ENCODE results near the gene UTP18.
"Not testable (repeated sequence)": the region's sequence is repeated elsewhere in the genome, so short reads cannot be mapped to it uniquely, and the experiment has no call there.

The UTP18 gene

GRCh38 chr17:51279183-51279582 lies 18.8 kb downstream of the UTP18 start:
- Histone ChIP-seq H3K9ac (ENCODE audit: low read depth in 1 of 2, low read length in 2 of 2) (no peak overlapping the region), H3K4me3 (ENCODE audit: low read length in 2 of 2) (no peak overlapping the region), H3K27ac (ENCODE audit: low read depth in 2 of 2, low read length in 2 of 2) (no peak overlapping the region), H3K36me3 (ENCODE audit: control insufficient read depth in 2 of 2, insufficient read depth in 2 of 2, low read length in 2 of 2) (peaks cover 30 to 60% of the 10 kb centered on the region in 2 donors), H3K27me3 (ENCODE audit: control insufficient read depth in 2 of 2, insufficient read depth in 2 of 2, low read length in 2 of 2) (no peaks in the 10 kb centered on the region), H3K9me3 (ENCODE audit: control insufficient read depth in 2 of 2, low read length in 2 of 2) (no peaks in the 10 kb centered on the region), H3K4me1 (ENCODE audit: control insufficient read depth in 2 of 2, insufficient read depth in 2 of 2, low read length in 2 of 2) (no peaks in the 10 kb centered on the region)

- Histone ChIP-seq H3K9ac (ENCODE audit: low read depth in 1 of 2, low read length in 2 of 2) (no peak overlapping the region), H3K4me3 (ENCODE audit: low read length in 2 of 2) (no peak overlapping the region), H3K36me3 (ENCODE audit: control insufficient read depth in 2 of 2, insufficient read depth in 2 of 2, low read length in 2 of 2) (peaks cover 37 to 38% of the 10 kb centered on the region in 2 donors), H3K27ac (ENCODE audit: low read depth in 2 of 2, low read length in 2 of 2) (no peak overlapping the region), H3K4me1 (ENCODE audit: control insufficient read depth in 2 of 2, insufficient read depth in 2 of 2, low read length in 2 of 2) (no peaks in the 10 kb centered on the region), H3K27me3 (ENCODE audit: control insufficient read depth in 2 of 2, insufficient read depth in 2 of 2, low read length in 2 of 2) (no peaks in the 10 kb centered on the region), H3K9me3 (ENCODE audit: control insufficient read depth in 2 of 2, low read length in 2 of 2) (no peaks in the 10 kb centered on the region)
These were observed 27.1 kb downstream of the UTP18 start for GRCh38 chr17:51287412-51287811.

GRCh38 chr17:51289696-51290111 lies 29.4 kb downstream of the UTP18 start:
- H3K36me3 ChIP-seq (ENCODE audit: control insufficient read depth in 2 of 2, insufficient read depth in 2 of 2, low read length in 2 of 2), result peaks cover 37 to 49% of the 10 kb centered on the region in 2 donors
- H3K4me1 ChIP-seq (ENCODE audit: control insufficient read depth in 2 of 2, insufficient read depth in 2 of 2, low read length in 2 of 2), result no peaks in the 10 kb centered on the region
- H3K27ac ChIP-seq (ENCODE audit: low read depth in 2 of 2, low read length in 2 of 2), result no peak overlapping the region
- H3K4me3 ChIP-seq (ENCODE audit: low read length in 2 of 2), result no peak overlapping the region
- H3K9me3 ChIP-seq (ENCODE audit: control insufficient read depth in 2 of 2, low read length in 2 of 2), result no peaks in the 10 kb centered on the region
- no peak overlapping the region for H3K9ac ChIP-seq (ENCODE audit: low read depth in 1 of 2, low read length in 2 of 2)
- H3K27me3 ChIP-seq (ENCODE audit: control insufficient read depth in 2 of 2, insufficient read depth in 2 of 2, low read length in 2 of 2), result no peaks in the 10 kb centered on the region

- peaks cover 8 to 26% of the 10 kb centered on the region in 2 donors for H3K36me3 ChIP-seq (ENCODE audit: control insufficient read depth in 2 of 2, insufficient read depth in 2 of 2, low read length in 2 of 2)
- not testable (repeated sequence) for H3K4me1 ChIP-seq (ENCODE audit: control insufficient read depth in 2 of 2, insufficient read depth in 2 of 2, low read length in 2 of 2); H3K9me3 ChIP-seq (ENCODE audit: control insufficient read depth in 2 of 2, low read length in 2 of 2); H3K27me3 ChIP-seq (ENCODE audit: control insufficient read depth in 2 of 2, insufficient read depth in 2 of 2, low read length in 2 of 2); H3K27ac ChIP-seq (ENCODE audit: low read depth in 2 of 2, low read length in 2 of 2); H3K4me3 ChIP-seq (ENCODE audit: low read length in 2 of 2); H3K9ac ChIP-seq (ENCODE audit: low read depth in 1 of 2, low read length in 2 of 2)
These were observed 34.0 kb downstream of the UTP18 start for GRCh38 chr17:51294338-51294737.

GRCh38 chr17:51298508-51299371 lies 38.4 kb downstream of the UTP18 start:
- no peaks in the 10 kb centered on the region for H3K9me3 ChIP-seq (ENCODE audit: control insufficient read depth in 2 of 2, low read length in 2 of 2)
- H3K4me1 ChIP-seq (ENCODE audit: control insufficient read depth in 2 of 2, insufficient read depth in 2 of 2, low read length in 2 of 2), result no peaks in the 10 kb centered on the region
- H3K9ac ChIP-seq (ENCODE audit: low read depth in 1 of 2, low read length in 2 of 2), result no peak overlapping the region
- no peak overlapping the region for H3K27ac ChIP-seq (ENCODE audit: low read depth in 2 of 2, low read length in 2 of 2)
- H3K36me3 ChIP-seq (ENCODE audit: control insufficient read depth in 2 of 2, insufficient read depth in 2 of 2, low read length in 2 of 2), result peaks cover 0 to 9% of the 10 kb centered on the region in 2 donors
- no peak overlapping the region for H3K4me3 ChIP-seq (ENCODE audit: low read length in 2 of 2)
- no peaks in the 10 kb centered on the region for H3K27me3 ChIP-seq (ENCODE audit: control insufficient read depth in 2 of 2, insufficient read depth in 2 of 2, low read length in 2 of 2)

- Histone ChIP-seq H3K36me3 (ENCODE audit: control insufficient read depth in 2 of 2, insufficient read depth in 2 of 2, low read length in 2 of 2) (peaks cover 0 to 7% of the 10 kb centered on the region in 2 donors), H3K27me3 (ENCODE audit: control insufficient read depth in 2 of 2, insufficient read depth in 2 of 2, low read length in 2 of 2) (no peaks in the 10 kb centered on the region), H3K27ac (ENCODE audit: low read depth in 2 of 2, low read length in 2 of 2) (no peak overlapping the region), H3K4me3 (ENCODE audit: low read length in 2 of 2) (no peak overlapping the region), H3K9me3 (ENCODE audit: control insufficient read depth in 2 of 2, low read length in 2 of 2) (no peaks in the 10 kb centered on the region), H3K4me1 (ENCODE audit: control insufficient read depth in 2 of 2, insufficient read depth in 2 of 2, low read length in 2 of 2) (no peaks in the 10 kb centered on the region), H3K9ac (ENCODE audit: low read depth in 1 of 2, low read length in 2 of 2) (no peak overlapping the region)
These were observed 39.5 kb downstream of the UTP18 start for GRCh38 chr17:51299859-51300258.

- no peaks in the 10 kb centered on the region for H3K27me3 ChIP-seq (ENCODE audit: control insufficient read depth in 2 of 2, insufficient read depth in 2 of 2, low read length in 2 of 2)
- no peak overlapping the region for H3K9ac ChIP-seq (ENCODE audit: low read depth in 1 of 2, low read length in 2 of 2)
- H3K9me3 ChIP-seq (ENCODE audit: control insufficient read depth in 2 of 2, low read length in 2 of 2), result no peaks in the 10 kb centered on the region
- no peak overlapping the region for H3K4me3 ChIP-seq (ENCODE audit: low read length in 2 of 2)
- H3K4me1 ChIP-seq (ENCODE audit: control insufficient read depth in 2 of 2, insufficient read depth in 2 of 2, low read length in 2 of 2), result no peaks in the 10 kb centered on the region
- H3K27ac ChIP-seq (ENCODE audit: low read depth in 2 of 2, low read length in 2 of 2), result no peak overlapping the region
- H3K36me3 ChIP-seq (ENCODE audit: control insufficient read depth in 2 of 2, insufficient read depth in 2 of 2, low read length in 2 of 2), result no peaks in the 10 kb centered on the region
These were observed 44.8 kb downstream of the UTP18 start for GRCh38 chr17:51305182-51305581.

- H3K9me3 ChIP-seq (ENCODE audit: control insufficient read depth in 2 of 2, low read length in 2 of 2); H3K9ac ChIP-seq (ENCODE audit: low read depth in 1 of 2, low read length in 2 of 2); H3K27me3 ChIP-seq (ENCODE audit: control insufficient read depth in 2 of 2, insufficient read depth in 2 of 2, low read length in 2 of 2); H3K27ac ChIP-seq (ENCODE audit: low read depth in 2 of 2, low read length in 2 of 2); H3K4me3 ChIP-seq (ENCODE audit: low read length in 2 of 2); H3K4me1 ChIP-seq (ENCODE audit: control insufficient read depth in 2 of 2, insufficient read depth in 2 of 2, low read length in 2 of 2); H3K36me3 ChIP-seq (ENCODE audit: control insufficient read depth in 2 of 2, insufficient read depth in 2 of 2, low read length in 2 of 2): not testable (repeated sequence)
These were observed 51.7 kb downstream of the UTP18 start for GRCh38 chr17:51312003-51312402.

- Histone ChIP-seq H3K27me3 (ENCODE audit: control insufficient read depth in 2 of 2, insufficient read depth in 2 of 2, low read length in 2 of 2) (no peaks in the 10 kb centered on the region), H3K4me3 (ENCODE audit: low read length in 2 of 2) (no peak overlapping the region), H3K27ac (ENCODE audit: low read depth in 2 of 2, low read length in 2 of 2) (no peak overlapping the region), H3K9ac (ENCODE audit: low read depth in 1 of 2, low read length in 2 of 2) (no peak overlapping the region), H3K4me1 (ENCODE audit: control insufficient read depth in 2 of 2, insufficient read depth in 2 of 2, low read length in 2 of 2) (no peaks in the 10 kb centered on the region), H3K9me3 (ENCODE audit: control insufficient read depth in 2 of 2, low read length in 2 of 2) (no peaks in the 10 kb centered on the region), H3K36me3 (ENCODE audit: control insufficient read depth in 2 of 2, insufficient read depth in 2 of 2, low read length in 2 of 2) (no peaks in the 10 kb centered on the region)
These were observed 58.8 kb downstream of the UTP18 start for GRCh38 chr17:51319186-51319585.

GRCh38 chr17:51322390-51323029 lies 62.2 kb downstream of the UTP18 start:
- Histone ChIP-seq H3K9me3 (ENCODE audit: control insufficient read depth in 2 of 2, low read length in 2 of 2) (no peaks in the 10 kb centered on the region), H3K9ac (ENCODE audit: low read depth in 1 of 2, low read length in 2 of 2) (no peak overlapping the region), H3K27me3 (ENCODE audit: control insufficient read depth in 2 of 2, insufficient read depth in 2 of 2, low read length in 2 of 2) (no peaks in the 10 kb centered on the region), H3K4me1 (ENCODE audit: control insufficient read depth in 2 of 2, insufficient read depth in 2 of 2, low read length in 2 of 2) (no peaks in the 10 kb centered on the region), H3K27ac (ENCODE audit: low read depth in 2 of 2, low read length in 2 of 2) (no peak overlapping the region), H3K36me3 (ENCODE audit: control insufficient read depth in 2 of 2, insufficient read depth in 2 of 2, low read length in 2 of 2) (no peaks in the 10 kb centered on the region), H3K4me3 (ENCODE audit: low read length in 2 of 2) (no peak overlapping the region)

Measured in mucosa of rectum (tissue), 2 donors.